Activated CD4-positive, alpha-beta memory T cell treated with anti-CD3 and anti-CD28 coated beads, Interleukin-2, amount 10 ng/mL, durations not matched to agents 7 days and 5 days (primary cell): ENCODE measurements around the gene ATG4D. TPM values are rescaled to one million over a fixed set of nuclear protein-coding genes. Genes with fewer than 3 reads are reported as not detected.
"Not testable (repeated sequence)": the region's sequence is repeated elsewhere in the genome, so short reads cannot be mapped to it uniquely, and the experiment has no call there.

Experiments
- CTCF ChIA-PET: fragments of 350-600 bp; sonication (Branson Sonifier 250); formaldehyde crosslinking; loops from one replicate; lab custom pipeline; 2021; ENCODE audit warnings: antibody characterized with exemption, inconsistent platforms; lab: Charles Lee
- POLR2A ChIA-PET: fragments of 350-600 bp; sonication (Branson Sonifier 250); formaldehyde crosslinking; loops from one replicate; lab custom pipeline; 2021; ENCODE audit warnings: antibody characterized with exemption; lab: Charles Lee
- DNase-seq: peaks from one replicate; pipeline ENCODE4 v3.0.0-alpha.2; 2020
- H3K27ac Mint-ChIP-seq: one replicate; pipeline ENCODE4 v1.8.0; 2021; ENCODE audit warnings: mild to moderate bottlenecking, mixed read lengths
- H3K27me3 Mint-ChIP-seq: one replicate; pipeline ENCODE4 v1.8.0; 2021; ENCODE audit warnings: mixed read lengths
- H3K36me3 Mint-ChIP-seq: one replicate; pipeline ENCODE4 v1.8.0; 2021; ENCODE audit warnings: low read depth, mixed read lengths
- H3K4me1 Mint-ChIP-seq: one replicate; pipeline ENCODE4 v1.8.0; 2021; ENCODE audit warnings: mixed read lengths
- H3K4me3 Mint-ChIP-seq: one replicate; pipeline ENCODE4 v1.8.0; 2021; ENCODE audit warnings: mild to moderate bottlenecking, mixed read lengths
- H3K9me3 Mint-ChIP-seq: one replicate; pipeline ENCODE4 v1.8.0; 2021; ENCODE audit warnings: mixed read lengths
- total RNA-seq, 2 experiments: library from RNA; stranded (reverse); gene quantifications; one replicate each; pipeline ENCODE4 v1.2.3, GENCODE V29; 2021

The ATG4D gene
- total RNA-seq, 2 experiments from 2014 or later = 38.1 to 39.2 TPM

DNA sequence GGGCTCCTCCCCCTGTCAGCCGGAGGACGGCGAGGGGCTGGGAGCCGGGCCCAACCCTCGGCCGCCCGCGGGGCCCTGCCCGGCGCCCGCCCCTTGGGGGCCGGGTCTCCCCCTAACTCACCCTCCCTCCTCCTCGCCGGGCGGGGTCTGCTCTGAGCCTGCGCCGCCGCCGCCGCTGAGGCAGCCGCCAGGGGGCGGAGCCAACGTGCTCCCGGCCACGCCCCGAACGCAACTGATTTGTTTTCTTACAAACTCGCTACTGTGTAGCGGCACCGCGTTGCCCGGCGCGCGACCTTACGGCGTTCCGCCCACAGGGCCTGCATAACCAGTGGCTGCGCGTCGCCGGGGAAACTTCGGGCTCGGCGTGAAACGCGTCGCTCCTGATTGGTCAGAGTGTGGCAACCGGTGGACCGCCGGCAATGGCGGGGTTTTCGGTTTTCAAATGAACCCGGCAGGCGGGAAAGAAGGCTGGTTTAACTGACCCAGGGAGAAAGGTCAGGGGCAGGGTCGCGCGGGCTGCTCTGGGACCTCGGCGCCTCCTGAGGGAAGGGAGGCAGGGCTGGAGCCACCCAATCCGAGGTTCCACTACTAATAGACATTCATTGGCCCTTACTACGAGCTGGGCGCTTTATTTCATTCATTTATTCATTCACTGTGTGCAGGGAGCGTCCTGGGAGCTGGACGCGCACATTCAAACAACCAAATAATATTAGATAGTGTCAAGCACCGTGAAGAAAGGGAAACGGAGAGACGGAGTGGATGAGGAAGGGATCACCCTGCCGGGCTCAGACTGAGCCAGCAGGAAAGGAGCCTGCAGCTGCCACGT lies 25.3 kb downstream of the ATG4D start, which contains the start of gene CDKN2D:
TSS of gene CDKN2D (minus strand) at position 154 of the 826 bp plus-strand sequence. CDS start 326 bp downstream, outside the sequence.
- Mint-ChIP-seq H3K4me3 (peak within 1 kb of the TSS; percentile 92), H3K4me1 (peaks cover 46% of the 10 kb centered on the region), H3K27ac (peak within 1 kb of the TSS; percentile 97), H3K9me3 (no peaks in the 10 kb centered on the region), H3K36me3 (peaks cover 37% of the 10 kb centered on the region), H3K27me3 (no peaks in the 10 kb centered on the region)
- DNase-seq = peak; percentile 100
- ChIA-PET POLR2A (interaction anchor here (0.7 to 9.8 kb wide), 21 partner anchors 14 to 520 kb away, joined by 3 to 141 read pairs (median 4); partner anchors contain the start of genes CDC37, ICAM1, KEAP1 and LDLR), CTCF (interaction anchor here (0.6 to 8.9 kb wide), 15 partner anchors 12 to 363 kb away, joined by 3 to 73 read pairs (median 6); partner anchors contain the start of genes CDC37, ICAM1 and QTRT1)

DNA sequence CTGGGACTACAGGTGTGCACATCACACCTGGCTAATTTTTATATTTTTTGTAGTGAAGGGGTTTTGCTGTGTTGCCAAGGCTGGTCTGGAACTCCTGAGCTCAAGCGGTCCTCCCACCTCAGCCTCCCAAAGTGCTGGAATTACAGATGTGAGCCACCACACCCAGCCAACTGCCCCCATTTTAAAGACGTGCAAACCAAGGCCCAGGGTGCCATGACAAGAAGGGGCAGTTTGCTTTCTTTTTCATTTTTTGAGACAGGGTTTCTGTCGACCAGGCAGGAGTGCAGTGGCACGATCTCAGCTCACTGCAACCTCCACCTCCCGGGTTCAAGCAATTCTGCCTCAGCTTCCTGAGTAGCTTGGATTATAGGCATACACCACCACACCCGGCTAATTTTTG lies 30.1 kb downstream of the ATG4D start:
- not testable (repeated sequence) for H3K4me3 Mint-ChIP-seq, H3K9me3 Mint-ChIP-seq, DNase-seq, H3K27me3 Mint-ChIP-seq, H3K36me3 Mint-ChIP-seq, H3K27ac Mint-ChIP-seq
- POLR2A ChIA-PET = interaction anchor here (1.4 kb wide), 1 partner anchor 79 kb away, joined by 3 read pairs; no protein-coding TSS in a partner anchor
- H3K4me1 Mint-ChIP-seq = peaks cover 34% of the 10 kb centered on the region
- CTCF ChIA-PET = interaction anchor here (1.1 to 3.0 kb wide), 4 partner anchors 20 to 71 kb away, joined by 3 to 13 read pairs (median 8); no protein-coding TSS in a partner anchor

DNA sequence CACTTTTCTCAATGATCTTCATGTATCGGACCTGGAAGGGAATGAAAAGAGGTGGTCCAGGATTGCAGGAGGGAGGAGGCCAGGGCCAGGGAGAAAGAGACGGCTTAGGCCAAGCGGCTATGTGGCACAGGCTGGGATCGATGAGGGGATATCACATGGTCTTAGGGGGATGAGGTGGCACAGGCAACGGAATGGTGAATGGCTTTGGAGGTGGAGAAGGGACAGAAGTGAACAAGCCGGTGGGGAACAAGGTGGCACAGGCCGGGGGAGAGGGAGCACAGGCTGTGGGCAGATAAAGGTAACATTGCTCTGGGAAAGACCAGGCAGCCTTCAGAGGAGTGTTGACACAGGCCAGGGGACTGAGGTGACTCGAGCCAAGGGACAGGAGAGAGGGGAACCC lies 30.8 kb downstream of the ATG4D start:
- Mint-ChIP-seq H3K4me1 (peaks cover 29% of the 10 kb centered on the region), H3K9me3 (no peaks in the 10 kb centered on the region), H3K27me3 (no peaks in the 10 kb centered on the region), H3K4me3 (no peak overlapping the region), H3K27ac (peak overlapping the region; percentile 3), H3K36me3 (no peaks in the 10 kb centered on the region)
- no peak for DNase-seq
- POLR2A ChIA-PET = interaction anchor here (1.0 to 1.5 kb wide), 2 partner anchors 21 to 127 kb away, joined by 3 to 4 read pairs; partner anchors contain the start of gene QTRT1
- CTCF ChIA-PET = no interaction called here

DNA sequence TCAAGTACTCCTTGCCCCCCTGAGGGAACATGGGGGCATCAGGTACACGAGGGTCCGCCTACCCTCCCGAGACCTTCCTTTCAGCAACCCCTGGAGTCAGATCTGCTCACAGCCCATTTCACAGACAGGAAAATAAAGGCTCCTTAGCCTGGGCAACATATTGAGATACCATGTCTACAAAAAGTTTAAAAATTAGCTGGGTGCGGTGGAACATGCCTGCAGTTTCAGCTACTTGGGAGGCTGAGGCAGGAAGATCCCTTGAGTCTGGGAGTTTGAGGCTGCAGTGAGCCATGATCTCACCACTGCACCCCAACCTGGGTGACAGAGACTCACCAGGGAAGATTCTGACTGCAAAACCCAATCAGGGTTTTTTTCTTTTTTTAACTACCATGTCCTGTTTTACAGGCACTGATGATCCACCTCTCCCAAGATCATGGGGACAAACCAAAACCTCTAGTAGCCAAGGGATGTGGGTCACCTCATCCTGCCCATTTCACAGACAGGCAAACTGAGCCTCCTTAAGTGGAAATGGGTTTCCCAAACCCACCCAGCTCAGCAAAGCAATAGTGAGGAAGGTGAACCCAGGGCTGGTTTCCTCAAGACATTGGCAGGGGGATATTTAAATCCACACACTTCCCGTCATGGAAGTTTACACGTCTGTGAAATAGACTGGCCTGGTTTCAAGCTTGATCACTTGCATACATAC lies 31.5 kb downstream of the ATG4D start:
- Mint-ChIP-seq H3K27me3 (no peaks in the 10 kb centered on the region), H3K4me3 (no peak overlapping the region), H3K4me1 (peaks cover 23% of the 10 kb centered on the region), H3K36me3 (no peaks in the 10 kb centered on the region), H3K9me3 (no peaks in the 10 kb centered on the region), H3K27ac (peak overlapping the region; percentile 49)
- ChIA-PET CTCF (interaction anchor here (1.1 to 1.2 kb wide), 4 partner anchors 69 to 125 kb away, joined by 4 to 6 read pairs (median 5); no protein-coding TSS in a partner anchor), POLR2A (interaction anchor here (1.0 to 1.5 kb wide), 3 partner anchors 21 to 126 kb away, joined by 3 to 4 read pairs (median 3); partner anchors contain the start of gene QTRT1)
- DNase-seq = peak; percentile 36

GRCh38 chr19:10577951-10578350 lies 34.2 kb downstream of the ATG4D start:
- H3K4me1 Mint-ChIP-seq = peaks cover 19% of the 10 kb centered on the region
- no peak for DNase-seq
- H3K4me3 Mint-ChIP-seq = no peak overlapping the region
- peaks cover 1% of the 10 kb centered on the region for H3K27me3 Mint-ChIP-seq
- H3K9me3 Mint-ChIP-seq = no peaks in the 10 kb centered on the region
- CTCF ChIA-PET = interaction anchor here (5.1 to 5.6 kb wide), 2 partner anchors 68 to 121 kb away, joined by 137 to 230 read pairs; partner anchors contain the start of gene QTRT1
- no peak overlapping the region for H3K27ac Mint-ChIP-seq
- POLR2A ChIA-PET = no interaction called here
- no peaks in the 10 kb centered on the region for H3K36me3 Mint-ChIP-seq

GRCh38 chr19:10580979-10581631 lies 37.4 kb downstream of the ATG4D start:
- Mint-ChIP-seq H3K36me3 (no peaks in the 10 kb centered on the region), H3K27ac (no peak overlapping the region), H3K27me3 (peaks cover 1% of the 10 kb centered on the region), H3K4me1 (peaks cover 21% of the 10 kb centered on the region), H3K9me3 (no peaks in the 10 kb centered on the region), H3K4me3 (no peak overlapping the region)
- ChIA-PET CTCF (interaction anchor here (0.7 to 5.6 kb wide), 40 partner anchors 8 to 265 kb away, joined by 3 to 230 read pairs (median 6); partner anchors contain the start of genes CDC37, CDKN2D, DNM2 and KRI1), POLR2A (interaction anchor here (0.6 to 2.1 kb wide), 10 partner anchors 22 to 119 kb away, joined by 3 to 20 read pairs (median 4); no protein-coding TSS in a partner anchor)
- DNase-seq = peak; percentile 93

DNA sequence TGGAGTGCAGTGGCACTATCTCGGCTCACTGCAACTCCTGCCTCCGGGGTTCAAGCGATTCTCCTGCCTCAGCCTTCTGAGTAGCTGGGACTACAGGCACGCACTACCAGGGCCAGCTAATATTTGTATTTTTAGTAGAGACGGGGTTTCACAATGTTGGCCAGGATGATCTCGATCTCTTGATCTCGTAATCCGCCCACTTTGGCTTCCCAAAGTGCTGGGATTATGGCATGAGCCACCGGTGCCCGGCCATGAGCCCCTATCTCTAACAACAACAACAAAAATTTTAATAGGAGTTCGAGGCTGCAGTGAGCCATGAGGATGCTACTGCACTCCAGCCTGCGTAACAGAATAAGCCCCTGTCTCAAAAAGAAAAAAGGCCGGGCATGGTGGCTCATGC lies 38.4 kb downstream of the ATG4D start:
- H3K36me3 Mint-ChIP-seq = no peaks in the 10 kb centered on the region
- no peak overlapping the region for H3K4me3 Mint-ChIP-seq
- H3K4me1 Mint-ChIP-seq = peaks cover 21% of the 10 kb centered on the region
- no peak overlapping the region for H3K27ac Mint-ChIP-seq
- ChIA-PET CTCF (interaction anchor here (0.9 to 5.6 kb wide), 23 partner anchors 15 to 135 kb away, joined by 3 to 230 read pairs (median 7); partner anchors contain the start of genes DNM2, KRI1, QTRT1 and S1PR5), POLR2A (interaction anchor here (0.9 to 2.1 kb wide), 5 partner anchors 21 to 118 kb away, joined by 3 to 20 read pairs (median 5); no protein-coding TSS in a partner anchor)
- DNase-seq = no peak
- peaks cover 9% of the 10 kb centered on the region for H3K27me3 Mint-ChIP-seq
- no peaks in the 10 kb centered on the region for H3K9me3 Mint-ChIP-seq

DNA sequence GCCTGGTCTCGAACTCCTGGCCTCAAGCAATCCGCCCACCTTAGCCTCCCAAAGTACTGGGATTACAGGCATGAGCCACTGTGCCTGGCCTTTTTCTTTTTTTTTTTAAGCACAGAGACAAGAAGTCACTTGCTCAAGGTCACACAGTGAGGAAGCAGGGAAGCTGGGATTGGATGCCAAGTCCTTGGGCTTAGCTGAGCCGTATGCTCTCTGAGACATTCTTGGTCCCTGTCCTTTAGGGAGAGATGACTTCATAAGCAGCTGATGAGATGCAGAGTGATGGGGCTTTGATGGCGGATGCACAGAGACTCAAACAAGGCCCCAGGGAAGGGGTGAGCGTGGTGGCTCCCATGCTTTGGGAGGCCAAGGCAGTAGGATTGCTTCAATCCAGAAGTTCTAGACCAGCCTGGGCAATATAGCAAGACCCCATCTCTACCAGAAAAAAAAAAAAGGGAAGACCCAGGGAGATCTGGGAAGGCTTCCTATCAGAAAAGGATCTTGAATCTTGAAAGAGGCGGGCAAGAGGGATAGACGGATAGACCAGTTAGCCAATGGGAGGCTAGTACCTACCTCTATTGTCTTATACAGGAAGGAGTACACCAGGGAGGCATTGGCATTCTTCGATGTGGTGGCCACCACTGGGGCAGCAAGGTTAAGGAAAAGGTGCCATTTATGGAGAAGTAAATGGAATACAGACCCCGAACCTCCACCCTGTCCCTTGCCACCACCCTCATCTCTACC lies 39.5 kb downstream of the ATG4D start:
- H3K27me3 Mint-ChIP-seq = peaks cover 18% of the 10 kb centered on the region
- DNase-seq = no peak
- ChIA-PET CTCF (interaction anchor here (0.7 to 5.6 kb wide), 5 partner anchors 21 to 116 kb away, joined by 4 to 230 read pairs (median 15); partner anchors contain the start of gene QTRT1), POLR2A (interaction anchor here (0.9 to 1.5 kb wide), 3 partner anchors 20 to 117 kb away, joined by 3 to 5 read pairs (median 4); no protein-coding TSS in a partner anchor)
- H3K36me3 Mint-ChIP-seq = peaks cover 6% of the 10 kb centered on the region
- no peak overlapping the region for H3K4me3 Mint-ChIP-seq
- no peak overlapping the region for H3K27ac Mint-ChIP-seq
- H3K4me1 Mint-ChIP-seq = peaks cover 27% of the 10 kb centered on the region
- H3K9me3 Mint-ChIP-seq = no peaks in the 10 kb centered on the region

GRCh38 chr19:10586396-10586795 lies 42.7 kb downstream of the ATG4D start:
- ChIA-PET POLR2A (no interaction called here), CTCF (interaction anchor here (2.7 kb wide), 1 partner anchor 58 kb away, joined by 15 read pairs; no protein-coding TSS in a partner anchor)
- Mint-ChIP-seq H3K27me3 (peaks cover 21% of the 10 kb centered on the region), H3K9me3 (no peaks in the 10 kb centered on the region), H3K36me3 (peaks cover 6% of the 10 kb centered on the region), H3K4me3 (no peak overlapping the region), H3K27ac (no peak overlapping the region), H3K4me1 (peaks cover 22% of the 10 kb centered on the region)
- DNase-seq = no peak

DNA sequence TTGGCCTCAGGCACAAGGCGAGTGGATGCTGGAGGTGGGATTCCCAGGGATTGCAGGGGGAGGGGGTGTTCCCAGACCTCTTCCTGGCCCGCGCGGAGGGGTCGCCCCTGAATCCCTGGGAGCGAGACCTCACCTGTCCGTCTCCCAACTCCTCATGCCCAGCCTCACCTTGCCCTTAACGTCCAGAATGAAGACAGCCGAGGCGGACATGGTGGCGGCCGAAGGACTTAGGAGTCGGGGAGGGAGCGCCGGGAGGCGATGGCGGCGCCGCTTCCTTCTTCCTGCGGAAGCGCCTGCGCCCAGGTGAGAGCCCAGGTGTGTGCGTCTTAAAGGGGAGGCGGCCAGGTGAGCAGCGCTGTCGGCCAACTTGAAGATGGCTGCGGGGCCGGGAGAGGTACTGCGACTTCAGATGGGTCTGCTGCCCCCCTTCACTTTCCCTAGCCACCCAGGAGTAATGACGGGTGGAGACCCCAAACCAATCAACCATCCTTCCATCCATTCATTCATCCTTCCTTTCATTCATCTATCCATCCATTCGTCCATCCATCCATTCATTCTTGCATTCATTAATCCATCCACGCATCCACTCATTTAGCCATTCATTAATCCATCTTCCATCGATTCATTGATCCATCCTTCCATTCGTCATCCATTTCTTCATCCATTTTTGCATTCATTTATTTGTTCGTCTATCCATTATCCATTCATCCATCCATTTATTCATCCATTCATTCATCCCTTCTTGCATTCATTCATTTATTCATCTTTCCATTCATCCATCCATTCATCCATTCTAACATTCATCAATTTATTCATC lies 43.5 kb downstream of the ATG4D start, which contains the start of gene AP1M2:
TSS of gene AP1M2 (minus strand) at position 291 of the 817 bp plus-strand sequence. CDS start at position 210, 81 bp downstream.
- peaks cover 6% of the 10 kb centered on the region for H3K36me3 Mint-ChIP-seq
- DNase-seq = no peak
- ChIA-PET CTCF (no interaction called here), POLR2A (no interaction called here)
- peaks cover 22% of the 10 kb centered on the region for H3K4me1 Mint-ChIP-seq
- H3K9me3 Mint-ChIP-seq = no peaks in the 10 kb centered on the region
- no peak within 1 kb of the TSS for H3K4me3 Mint-ChIP-seq
- H3K27me3 Mint-ChIP-seq = peaks cover 21% of the 10 kb centered on the region
- no peak within 1 kb of the TSS for H3K27ac Mint-ChIP-seq
